SK-MEL-5 (cell line): ENCODE measurements around the gene GALNTL6. TPM values are rescaled to one million over a fixed set of nuclear protein-coding genes. Genes with fewer than 3 reads are reported as not detected.

Source experiments
- DNase-seq: peaks from one replicate; pipeline ENCODE4 v3.0.0-alpha.2; 2016; ENCODE audit warnings: low read depth, low spot score
- in situ Hi-C: cut with HindIII; loops from 2 replicates; pipeline ENCODE4 v1.10.0; 2016; ENCODE audit warnings: low sequenced_read_pairs, high pct_unique_total_duplicates, low pct_unique_long_range_greater_than_20kb
- total RNA-seq: library from RNA; depleted of rRNA; stranded (reverse); fragments of >200 nt; shearing (Covaris generic); gene quantifications from 2 replicates; pipeline ENCODE4 v1.2.3, GENCODE V29; 2014

The GALNTL6 gene
- total RNA-seq, 1 experiment from 2014 or later, result 2.4 TPM

- in situ Hi-C loops, result no loop called here
- no peak for DNase-seq
Measured at GRCh38 chr4:172142281-172142741, 329.1 kb downstream of the GALNTL6 start.

- DNase-seq, result no peak
- in situ Hi-C loops, result no loop called here
Measured at GRCh38 chr4:172143605-172144314, 330.6 kb downstream of the GALNTL6 start.

GRCh38 chr4:172147687-172148086 is 334.5 kb downstream of the GALNTL6 start:
- peak; percentile 49 for DNase-seq
- in situ Hi-C loops, result no loop called here

- in situ Hi-C loops, result no loop called here
- DNase-seq, result no peak
Measured at GRCh38 chr4:172149329-172149728, 336.1 kb downstream of the GALNTL6 start.

GRCh38 chr4:172152284-172152683 is 339.1 kb downstream of the GALNTL6 start:
- no peak for DNase-seq

GRCh38 chr4:172153719-172154118 is 340.5 kb downstream of the GALNTL6 start:
- in situ Hi-C loops, result no loop called here
- no peak for DNase-seq

More at GRCh38 chr4:172152284-172152683, 339.1 kb downstream of the GALNTL6 start:
- in situ Hi-C loops, result no loop called here

- in situ Hi-C loops, result no loop called here
- no peak for DNase-seq
Measured at GRCh38 chr4:172155838-172156345, 342.7 kb downstream of the GALNTL6 start.

GRCh38 chr4:172157946-172158345 is 344.7 kb downstream of the GALNTL6 start:
- DNase-seq, result no peak
- in situ Hi-C loops, result no loop called here

- in situ Hi-C loops, result no loop called here
- no peak for DNase-seq
Measured at GRCh38 chr4:172163215-172163614, 350.0 kb downstream of the GALNTL6 start.

GRCh38 chr4:172168888-172169287 is 355.7 kb downstream of the GALNTL6 start:
- in situ Hi-C loops, result no loop called here
- no peak for DNase-seq

- no peak for DNase-seq
- in situ Hi-C loops, result no loop called here
Measured at GRCh38 chr4:172169871-172170270, 356.7 kb downstream of the GALNTL6 start.

- in situ Hi-C loops, result no loop called here
- DNase-seq, result peak; percentile 11
Measured at GRCh38 chr4:172173206-172173605, 360.0 kb downstream of the GALNTL6 start.

GRCh38 chr4:172177382-172177781 is 364.2 kb downstream of the GALNTL6 start:
- DNase-seq, result no peak
- in situ Hi-C loops, result no loop called here

GRCh38 chr4:172188248-172188988 is 375.2 kb downstream of the GALNTL6 start:
- no peak for DNase-seq

GRCh38 chr4:172202480-172203076 is 389.4 kb downstream of the GALNTL6 start:
- in situ Hi-C loops, result no loop called here
- DNase-seq, result peak; percentile 63

More at GRCh38 chr4:172188248-172188988, 375.2 kb downstream of the GALNTL6 start:
- in situ Hi-C loops, result no loop called here

GRCh38 chr4:172207258-172207657 is 394.1 kb downstream of the GALNTL6 start:
- in situ Hi-C loops, result no loop called here
- DNase-seq, result no peak

GRCh38 chr4:172207886-172208285 is 394.7 kb downstream of the GALNTL6 start:
- in situ Hi-C loops, result no loop called here
- DNase-seq, result no peak

GRCh38 chr4:172220679-172221078 is 407.5 kb downstream of the GALNTL6 start:
- in situ Hi-C loops, result no loop called here
- DNase-seq, result no peak
